ENCODE data around the gene CECR2.

The CECR2 gene

GRCh38 chr22:17472932-17473331, 103.7 kb downstream of the CECR2 start:
- TF ChIP-seq TCF4 (CRISPR knock-in tag; IDR thresholded peaks at IDR 0.05; ENCODE audit: borderline replicate concordance) (no peak), CSRNP3 (CRISPR knock-in tag; IDR thresholded peaks at IDR 0.05) (no peak), ZNF565 (CRISPR knock-in tag; conservative IDR thresholded peaks at IDR 0.05; ENCODE audit: low read depth) (no peak), ZNF70 (CRISPR knock-in tag; IDR thresholded peaks at IDR 0.05) (no peak), PPARA (CRISPR knock-in tag; IDR thresholded peaks at IDR 0.05; ENCODE audit: borderline replicate concordance) (no peak), CSDC2 (CRISPR knock-in tag; IDR thresholded peaks at IDR 0.05) (no peak), ZNF8 (CRISPR knock-in tag; IDR thresholded peaks at IDR 0.05) (no peak), PATZ1 (CRISPR knock-in tag; IDR thresholded peaks at IDR 0.05; ENCODE audit: borderline replicate concordance) (no peak)
- no peak for ATAC-seq

GRCh38 chr22:17475318-17476230, 106.3 kb downstream of the CECR2 start:
- no peak for TF ChIP-seq GLIS3 (CRISPR knock-in tag; IDR thresholded peaks at IDR 0.05)
- TF ChIP-seq CREB5 (CRISPR knock-in tag; IDR thresholded peaks at IDR 0.05; ENCODE audit: low read depth): no peak
- TF ChIP-seq ZNF8 (CRISPR knock-in tag; IDR thresholded peaks at IDR 0.05): no peak
- no peak for ATAC-seq

GRCh38 chr22:17476838-17477237, 107.6 kb downstream of the CECR2 start:
- ATAC-seq: no peak
- TF ChIP-seq RARB (CRISPR knock-in tag; IDR thresholded peaks at IDR 0.05): no peak
- TF ChIP-seq ARNTL (CRISPR knock-in tag; IDR thresholded peaks at IDR 0.05; ENCODE audit: borderline replicate concordance, low read depth): no peak
- TF ChIP-seq ZNF565 (CRISPR knock-in tag; conservative IDR thresholded peaks at IDR 0.05; ENCODE audit: low read depth): no peak
- no peak for TF ChIP-seq ZC3H10 (CRISPR knock-in tag; IDR thresholded peaks at IDR 0.05)
- no peak for TF ChIP-seq POU6F1 (CRISPR knock-in tag; IDR thresholded peaks at IDR 0.05; ENCODE audit: borderline replicate concordance, low read depth)
- no peak for TF ChIP-seq ZFP30 (CRISPR knock-in tag; IDR thresholded peaks at IDR 0.05)
- no peak for TF ChIP-seq CSDC2 (CRISPR knock-in tag; IDR thresholded peaks at IDR 0.05)
- no peak for TF ChIP-seq ESRRG (CRISPR knock-in tag; IDR thresholded peaks at IDR 0.05)
- no peak for TF ChIP-seq SNAI2 (CRISPR knock-in tag; IDR thresholded peaks at IDR 0.05)
- no peak for TF ChIP-seq ZNF70 (CRISPR knock-in tag; IDR thresholded peaks at IDR 0.05)
- no peak for TF ChIP-seq CREB5 (CRISPR knock-in tag; IDR thresholded peaks at IDR 0.05; ENCODE audit: low read depth)
- no peak for TF ChIP-seq PATZ1 (CRISPR knock-in tag; IDR thresholded peaks at IDR 0.05; ENCODE audit: borderline replicate concordance)
- no peak for TF ChIP-seq ZNF8 (CRISPR knock-in tag; IDR thresholded peaks at IDR 0.05)

Data from SK-N-SH treated with all-trans-retinoic acid at 6 μM for 48 hours (cell line).